ENCODE results near the gene BNIP5.

Gene BNIP5

DNA sequence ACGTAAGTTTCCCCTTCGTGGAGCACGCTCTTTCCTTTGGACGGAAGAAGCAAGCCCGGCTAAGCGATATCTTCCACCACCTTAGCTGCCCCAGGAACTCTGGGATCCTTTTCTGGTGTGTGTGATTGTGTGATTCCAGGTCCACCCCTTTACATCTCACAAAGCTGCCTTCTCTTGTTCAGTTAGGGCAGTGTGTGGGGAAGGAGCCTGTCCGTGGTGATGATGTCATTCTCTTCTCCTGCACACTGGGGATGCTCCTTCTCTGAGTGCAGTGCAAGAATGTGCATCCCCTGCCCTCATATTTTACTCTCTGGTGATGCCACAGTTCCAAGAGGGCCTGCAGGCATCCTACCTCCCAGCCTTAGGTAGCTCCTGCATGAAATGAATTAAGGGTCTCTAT lies 30.3 kb downstream of the BNIP5 start:
- FAIRE-seq = no peak
- no peak for DNase-seq (ENCODE audit: extremely low spot score, insufficient read length, low read depth)

DNA sequence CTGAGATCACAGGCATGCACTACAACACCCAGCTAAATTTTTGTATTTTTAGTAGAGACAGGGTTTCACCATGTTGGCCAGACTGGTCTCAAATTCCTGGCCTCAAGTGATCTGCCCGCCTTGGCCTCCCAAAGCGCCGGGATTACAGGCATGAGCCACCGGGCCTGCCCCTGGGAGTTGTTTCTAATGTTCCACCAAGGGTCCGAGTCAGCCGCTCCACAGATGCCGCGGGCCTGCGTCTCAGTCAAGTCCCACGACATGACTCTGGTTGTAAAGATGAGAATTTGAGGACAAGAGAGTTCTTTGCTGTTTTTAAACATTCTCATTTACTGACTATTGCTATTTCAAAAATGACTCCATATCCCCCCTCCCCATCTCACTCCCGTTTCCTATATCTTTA lies 30.8 kb downstream of the BNIP5 start:
- FAIRE-seq (no peak), DNase-seq (ENCODE audit: extremely low spot score, insufficient read length, low read depth) (no peak)

DNA sequence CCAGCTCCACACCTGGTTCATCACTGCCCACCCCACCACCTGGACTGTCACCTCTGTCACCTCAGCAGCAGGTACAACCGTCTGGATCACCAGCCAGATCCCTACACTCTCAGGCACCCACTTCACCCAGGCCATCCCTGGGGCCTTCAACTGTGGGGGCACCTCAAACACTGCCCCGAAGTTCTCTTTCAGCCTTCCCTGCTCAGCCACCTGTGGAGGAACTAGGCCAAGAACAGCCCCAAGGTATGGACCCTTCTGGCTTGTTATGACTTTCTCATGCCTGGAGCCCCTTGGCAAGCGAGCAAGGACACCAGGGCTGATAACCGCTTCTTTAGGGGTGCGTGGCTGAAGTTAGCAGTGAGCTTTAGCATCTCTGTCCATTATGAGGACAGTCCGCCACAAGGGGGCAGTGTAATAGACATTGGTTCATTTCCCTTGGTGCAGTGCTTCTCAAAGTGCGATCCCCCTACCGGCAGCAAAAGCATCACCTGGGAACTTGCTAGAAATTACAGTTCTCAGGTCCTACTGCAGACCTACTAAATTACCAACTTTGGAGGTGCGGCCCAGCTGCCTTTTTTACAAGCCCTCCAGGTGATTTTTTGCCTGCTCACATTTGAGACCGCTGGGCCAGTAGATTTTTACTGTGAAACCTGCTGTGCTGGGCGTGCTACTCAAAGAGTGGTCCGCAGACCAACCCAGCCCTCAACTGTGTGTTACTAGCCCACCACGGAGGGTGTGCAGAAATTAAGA lies 34.3 kb downstream of the BNIP5 start:
- FAIRE-seq = peak; percentile 95
- DNase-seq (ENCODE audit: extremely low spot score, insufficient read length, low read depth) = peak; percentile 73

DNA sequence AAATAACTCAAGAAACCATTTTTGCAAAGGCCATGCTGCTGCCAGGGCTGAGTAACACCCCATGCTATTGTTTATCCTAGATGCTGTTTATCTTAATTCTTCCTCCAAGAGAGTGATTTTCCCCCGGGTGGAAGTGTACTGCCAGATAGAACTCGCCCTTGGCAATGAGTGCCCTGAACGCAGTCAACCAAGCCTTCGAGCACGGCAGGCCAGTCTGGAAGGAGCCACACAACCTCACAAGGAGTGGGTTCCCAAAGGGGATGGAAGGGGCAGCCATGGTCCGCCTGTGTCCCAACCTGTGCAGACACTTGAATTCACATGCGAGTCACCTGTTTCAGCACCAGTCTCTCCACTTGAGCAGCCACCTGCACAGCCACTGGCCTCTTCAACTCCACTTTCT lies 34.9 kb downstream of the BNIP5 start:
- DNase-seq (ENCODE audit: extremely low spot score, insufficient read length, low read depth) (no peak), FAIRE-seq (no peak)

DNA sequence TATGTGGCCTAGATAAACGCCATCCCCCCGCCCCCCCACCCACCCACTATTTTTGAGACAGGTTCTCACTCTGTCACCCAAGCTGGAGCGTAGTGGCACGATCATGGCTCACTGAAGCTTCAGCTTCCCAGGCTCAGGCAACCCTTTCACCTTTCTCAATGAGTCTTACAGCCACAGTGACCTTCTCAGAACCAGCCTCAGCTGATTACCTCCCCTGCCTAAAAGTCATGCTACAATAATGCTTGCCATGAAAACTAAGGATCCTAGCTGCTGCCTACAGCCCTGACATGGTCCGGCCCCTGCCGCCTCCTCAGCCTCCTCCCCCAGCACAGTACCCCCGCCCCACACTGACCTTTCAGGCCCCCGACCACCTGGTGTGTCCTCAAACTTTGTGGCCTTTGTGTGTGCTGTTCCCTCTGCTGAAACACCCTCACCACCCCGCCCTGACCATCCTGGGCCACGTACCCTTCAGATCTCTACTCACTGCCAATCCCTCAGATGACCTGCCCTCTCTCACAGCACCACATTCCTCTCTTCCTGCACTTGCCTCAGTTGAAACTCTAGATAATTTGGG lies 35.5 kb downstream of the BNIP5 start:
- no peak for DNase-seq (ENCODE audit: extremely low spot score, insufficient read length, low read depth)
- no peak for FAIRE-seq

DNA sequence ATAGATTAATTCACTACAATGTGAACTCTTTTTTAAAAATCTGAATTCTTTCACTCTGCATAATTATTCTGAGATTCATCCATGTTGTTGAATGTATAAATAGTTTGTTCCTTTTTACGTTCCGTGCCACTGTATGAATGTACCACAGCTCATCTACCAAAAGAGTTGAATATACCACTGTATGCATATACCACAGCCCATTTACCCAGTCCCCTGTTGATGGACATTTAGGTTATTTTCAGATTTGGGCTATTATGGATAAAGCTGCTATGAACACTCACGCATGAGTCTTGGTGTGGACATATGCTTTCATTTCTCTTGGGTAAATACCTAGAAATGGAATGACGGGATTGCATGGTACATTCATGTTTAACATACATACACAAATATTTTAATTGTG lies 38.7 kb downstream of the BNIP5 start:
- no peak for FAIRE-seq

DNA sequence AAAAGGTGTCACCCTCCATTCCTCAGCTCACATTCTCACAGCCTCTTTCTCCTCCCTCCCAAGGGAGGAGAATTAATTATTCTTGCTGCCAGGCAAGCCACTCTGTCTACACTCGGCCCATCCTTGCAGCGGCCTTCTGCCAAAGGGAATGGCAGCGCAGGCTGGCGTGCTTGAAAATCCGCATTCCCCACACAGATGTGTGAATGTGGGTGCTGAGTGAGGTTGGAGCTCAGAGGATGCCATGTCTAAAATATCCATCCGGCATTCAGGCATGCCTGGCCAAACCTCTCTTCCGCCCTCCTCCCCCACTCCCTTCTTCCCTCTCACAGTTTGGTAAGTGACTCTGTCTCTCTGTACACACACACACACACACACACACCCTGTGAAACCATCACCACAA lies 39.2 kb downstream of the BNIP5 start:
- no peak for DNase-seq (ENCODE audit: extremely low spot score, insufficient read length, low read depth)
- no peak for FAIRE-seq

More for the DNA sequence above, 38.7 kb downstream of the BNIP5 start:
- no peak for DNase-seq (ENCODE audit: extremely low spot score, insufficient read length, low read depth)

DNA sequence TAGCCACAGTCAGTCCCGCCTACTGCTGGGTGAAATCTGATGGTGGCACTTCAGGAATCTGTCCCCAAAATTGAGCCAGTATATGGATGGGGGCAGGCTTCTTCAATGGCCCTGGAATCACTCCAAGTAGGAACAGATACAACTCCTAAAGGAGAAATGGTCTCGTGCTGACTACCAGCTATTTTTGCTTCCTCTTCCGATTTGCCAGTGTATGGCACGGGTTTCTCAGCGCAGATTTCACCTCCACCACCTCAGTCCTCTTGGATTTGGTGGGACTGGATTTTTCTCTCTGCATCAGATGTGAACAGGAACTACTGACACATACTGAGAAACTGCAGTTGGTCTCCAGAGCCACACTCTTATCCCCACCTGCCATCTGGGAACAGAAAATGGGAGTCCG lies 39.6 kb downstream of the BNIP5 start:
- DNase-seq (ENCODE audit: extremely low spot score, insufficient read length, low read depth) (no peak), FAIRE-seq (no peak)

DNA sequence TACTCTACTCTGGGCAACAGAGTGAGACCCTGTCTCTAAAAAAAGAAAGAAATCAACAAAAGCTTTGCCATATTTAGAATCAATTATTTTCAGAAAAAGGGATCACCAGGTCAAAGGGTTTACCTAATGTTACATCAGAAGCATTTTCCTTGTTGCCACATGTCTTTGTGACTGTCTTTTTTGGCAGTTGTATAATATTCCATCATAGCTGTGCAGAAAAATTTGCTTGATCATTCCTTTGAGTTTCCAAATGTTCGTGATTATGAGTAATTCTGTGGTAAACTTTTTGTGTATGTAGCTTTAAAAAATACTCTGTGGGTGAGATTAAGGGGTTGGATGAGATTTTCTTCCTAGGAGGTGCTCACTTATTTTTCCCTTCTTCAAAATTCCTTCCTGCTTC lies 40.4 kb downstream of the BNIP5 start:
- FAIRE-seq (no peak), DNase-seq (ENCODE audit: extremely low spot score, insufficient read length, low read depth) (no peak)

DNA sequence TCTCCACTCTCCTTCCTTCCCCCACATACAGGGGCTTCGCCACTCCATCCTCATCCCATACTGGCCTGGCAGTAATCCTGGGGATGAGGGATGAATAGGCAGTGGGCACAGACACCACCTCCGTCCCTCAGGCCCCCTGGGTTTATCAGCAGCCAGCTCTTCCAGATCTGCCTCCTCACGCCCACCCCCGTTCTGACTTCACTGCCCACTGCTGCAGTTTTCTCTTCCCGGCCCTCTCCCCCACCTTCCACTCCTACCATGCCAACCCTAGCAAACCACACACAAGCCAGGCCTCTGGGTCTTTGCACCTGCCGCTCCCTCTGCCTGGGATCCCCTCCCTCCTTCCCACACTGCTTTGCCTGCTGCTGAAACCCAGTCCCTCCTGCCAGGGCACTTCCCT lies 44.5 kb downstream of the BNIP5 start:
- DNase-seq (ENCODE audit: extremely low spot score, insufficient read length, low read depth) (no peak), FAIRE-seq (no peak)

DNA sequence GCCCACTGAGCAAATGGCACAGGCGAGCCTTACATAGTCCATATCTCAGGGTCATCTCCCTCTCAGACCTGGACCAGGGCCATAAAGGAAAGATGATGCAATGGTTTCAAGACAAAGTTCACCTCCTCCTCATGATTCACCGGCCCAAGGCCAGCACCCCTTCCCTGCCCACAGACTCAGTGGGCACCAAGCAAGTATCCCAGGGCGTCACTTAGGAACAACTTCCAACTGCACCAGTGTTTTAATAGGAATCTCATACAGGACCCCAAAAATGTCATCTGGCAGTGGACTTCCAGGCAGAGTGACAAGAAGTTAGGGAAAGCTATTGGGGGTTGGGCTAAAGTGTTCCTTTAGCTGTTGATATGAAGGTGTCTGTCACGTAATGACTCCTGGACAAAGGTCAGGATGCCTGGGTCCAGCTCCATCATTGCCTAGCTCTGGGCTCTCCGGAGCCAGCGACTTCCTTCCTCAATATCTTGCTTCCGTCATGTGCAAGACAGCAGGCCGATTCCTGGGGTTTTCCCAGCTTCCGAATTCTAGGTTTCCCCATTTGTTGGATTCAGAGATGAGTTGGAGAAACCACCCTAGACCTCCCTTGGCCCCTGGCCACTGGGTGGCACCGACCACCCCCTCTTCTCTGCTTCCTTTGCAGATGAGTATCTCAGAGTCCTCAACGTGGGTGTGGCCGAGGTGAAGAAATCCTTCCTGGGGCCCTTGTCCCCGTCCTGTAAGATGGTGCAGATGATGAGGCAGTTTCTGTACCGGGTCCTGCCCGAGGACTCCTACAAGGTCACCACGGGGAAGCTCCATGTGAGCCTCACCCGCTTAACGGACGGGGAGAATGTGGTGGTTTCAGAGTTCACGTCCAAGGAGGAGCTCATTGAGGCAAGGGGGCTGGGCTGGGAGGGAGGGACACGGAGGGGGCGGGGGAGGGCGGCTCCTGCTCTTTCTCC lies 45.7 kb downstream of the BNIP5 start:
- no peak for FAIRE-seq

DNA sequence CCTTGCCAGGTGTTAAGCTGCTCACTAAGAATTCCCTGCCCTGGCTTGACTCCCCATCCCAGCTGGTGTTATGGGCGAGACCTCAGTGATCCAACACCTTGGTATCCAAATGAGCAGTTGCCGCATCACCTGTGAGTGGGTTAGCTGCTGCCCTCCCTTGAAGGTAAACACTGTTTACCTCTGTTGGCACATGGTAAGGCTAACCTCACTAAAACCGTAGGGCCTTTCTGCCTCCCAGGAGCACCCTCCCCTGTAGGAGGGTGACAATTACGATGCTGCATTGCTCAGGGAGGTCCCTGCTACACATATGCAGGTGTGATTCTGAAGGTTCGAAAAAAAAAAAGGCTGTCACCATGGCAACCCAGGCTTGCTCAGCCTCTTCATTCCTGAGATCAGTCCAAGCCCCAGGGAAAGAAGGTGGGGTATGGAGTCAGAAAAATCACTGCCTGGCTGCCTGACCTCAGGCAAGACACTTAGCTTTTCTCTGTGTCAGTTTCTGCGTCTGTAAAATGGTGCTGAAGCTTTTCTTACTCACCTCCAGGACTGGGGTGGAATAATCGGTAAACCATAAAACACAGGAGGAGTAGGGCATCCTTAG lies 47.3 kb downstream of the BNIP5 start:
- FAIRE-seq (no peak), DNase-seq (ENCODE audit: extremely low spot score, insufficient read length, low read depth) (no peak)

More for the DNA sequence above, 45.7 kb downstream of the BNIP5 start:
- no peak for DNase-seq (ENCODE audit: extremely low spot score, insufficient read length, low read depth)

DNA sequence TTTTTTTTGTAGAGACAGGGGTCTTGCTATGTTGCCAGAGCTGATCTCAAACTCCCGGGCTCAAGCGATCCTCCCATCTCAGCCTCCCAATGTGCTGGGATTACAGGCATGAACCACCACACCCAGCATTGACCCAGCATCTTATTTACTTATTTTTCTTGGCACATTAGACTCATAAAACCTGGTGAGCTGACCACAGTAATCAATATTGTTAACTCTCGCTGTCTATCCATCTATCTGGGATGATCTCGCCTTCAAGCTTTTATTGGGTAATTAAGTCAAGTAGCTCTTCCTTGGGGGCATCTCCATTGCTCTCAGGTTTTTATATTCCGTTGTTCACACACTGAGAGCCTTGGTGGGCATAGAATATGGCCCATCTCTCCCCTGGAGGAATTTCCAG lies 49.8 kb downstream of the BNIP5 start:
- DNase-seq (ENCODE audit: extremely low spot score, insufficient read length, low read depth) (no peak), FAIRE-seq (no peak)

DNA sequence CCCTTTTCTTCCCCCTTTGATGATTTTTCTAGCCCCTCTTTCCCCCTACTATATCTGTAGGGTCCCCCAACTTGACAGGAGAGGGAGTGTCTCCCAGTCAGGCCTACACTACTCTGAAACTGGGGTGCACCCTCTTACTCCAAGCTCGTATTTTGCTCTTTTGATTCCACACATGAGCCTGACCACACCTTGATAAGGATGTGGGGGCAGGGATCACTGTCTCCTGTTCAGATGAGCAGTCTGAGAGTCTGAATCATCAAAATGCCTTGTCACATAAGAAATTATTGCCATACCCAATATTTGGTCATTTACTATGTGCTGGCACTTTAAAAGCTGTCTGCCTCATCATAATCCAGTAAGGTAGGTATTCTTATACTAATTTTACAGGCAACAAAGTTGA lies 50.9 kb downstream of the BNIP5 start:
- no peak for DNase-seq (ENCODE audit: extremely low spot score, insufficient read length, low read depth)
- FAIRE-seq = no peak

DNA sequence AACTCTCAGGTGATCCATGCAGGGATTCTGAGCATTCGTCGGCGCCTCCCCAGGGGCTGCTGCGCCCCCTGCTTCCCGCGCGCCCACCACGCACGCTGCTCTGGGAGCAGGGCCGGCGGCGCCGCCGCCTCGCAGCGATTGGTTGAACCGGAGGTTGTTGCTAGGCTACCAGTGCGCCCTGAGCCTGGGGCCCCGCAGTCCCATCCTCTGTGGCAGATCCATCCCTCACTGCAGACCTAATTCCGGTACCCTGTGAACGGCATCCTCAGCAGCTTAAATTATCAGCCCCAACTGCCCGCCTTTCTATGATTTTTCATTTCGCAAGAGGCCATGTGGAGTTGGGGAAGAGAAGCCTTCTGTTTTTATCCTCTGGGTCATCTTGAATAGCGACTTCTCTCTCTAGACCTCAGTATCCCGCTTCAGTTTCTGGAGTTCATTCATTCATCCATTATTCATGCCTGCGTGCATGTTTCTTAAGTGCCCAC lies 51.5 kb downstream of the BNIP5 start:
- FAIRE-seq (no peak), DNase-seq (ENCODE audit: extremely low spot score, insufficient read length, low read depth) (no peak)

DNA sequence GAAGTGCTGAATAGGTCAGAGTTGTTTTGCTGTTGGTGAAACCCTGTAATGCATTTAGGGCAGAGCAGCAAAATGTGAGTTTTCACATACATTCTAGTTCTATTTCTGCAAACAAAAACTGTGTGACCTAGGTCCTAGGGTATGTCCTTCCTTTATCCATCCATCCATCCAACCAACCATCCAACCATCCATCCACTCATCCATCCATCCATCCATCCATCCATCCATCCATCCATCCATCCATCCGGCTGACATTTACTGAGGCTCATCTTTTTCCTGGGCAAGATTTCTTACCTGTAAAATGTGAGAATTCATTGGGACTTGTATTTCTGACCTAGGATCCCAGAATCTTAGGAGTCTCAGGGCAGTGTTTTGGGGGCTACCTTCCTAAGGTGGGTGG lies 52.3 kb downstream of the BNIP5 start:
- DNase-seq (ENCODE audit: extremely low spot score, insufficient read length, low read depth) (no peak), FAIRE-seq (no peak)

DNA sequence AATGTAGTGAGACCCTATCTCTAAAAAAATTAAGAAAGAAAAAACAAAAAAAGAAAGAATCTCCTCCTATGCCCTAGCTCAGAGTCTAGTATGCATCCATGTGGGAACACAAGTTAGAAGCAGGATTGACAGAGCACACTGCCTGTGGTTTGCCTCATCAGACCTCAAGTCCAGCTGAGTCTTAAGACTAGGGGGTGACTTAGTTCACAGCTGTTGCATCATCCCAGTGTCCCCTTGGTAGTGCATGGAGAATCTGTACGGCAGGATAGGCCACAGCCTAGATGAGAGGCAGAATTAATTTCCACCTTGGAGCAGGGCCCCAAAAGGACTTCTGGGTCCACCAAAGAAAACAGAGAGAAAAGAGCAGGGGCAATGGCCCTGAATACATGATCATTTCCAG lies 53.1 kb downstream of the BNIP5 start:
- DNase-seq (ENCODE audit: extremely low spot score, insufficient read length, low read depth) (no peak), FAIRE-seq (no peak)

DNA sequence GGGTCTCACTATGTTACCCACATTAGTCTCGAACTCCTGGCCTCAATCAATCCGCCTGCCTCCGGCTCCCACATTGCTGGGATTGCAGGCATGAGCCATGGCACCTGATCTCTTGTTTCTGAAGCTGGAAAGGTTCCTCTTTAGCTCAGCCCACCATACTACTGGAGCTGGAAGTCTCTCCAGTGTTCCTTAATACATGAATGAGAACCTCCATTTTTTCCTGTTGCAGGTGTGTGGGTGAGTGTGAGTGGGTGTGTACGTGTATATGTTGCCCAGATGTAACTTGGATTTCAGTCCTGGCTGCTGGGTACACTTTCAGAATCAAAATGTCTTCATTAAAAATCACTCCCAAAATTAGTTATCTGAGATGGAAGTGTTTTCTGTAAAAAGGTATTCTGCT lies 55.7 kb downstream of the BNIP5 start:
- no peak for FAIRE-seq
- DNase-seq (ENCODE audit: extremely low spot score, insufficient read length, low read depth) = no peak

DNA sequence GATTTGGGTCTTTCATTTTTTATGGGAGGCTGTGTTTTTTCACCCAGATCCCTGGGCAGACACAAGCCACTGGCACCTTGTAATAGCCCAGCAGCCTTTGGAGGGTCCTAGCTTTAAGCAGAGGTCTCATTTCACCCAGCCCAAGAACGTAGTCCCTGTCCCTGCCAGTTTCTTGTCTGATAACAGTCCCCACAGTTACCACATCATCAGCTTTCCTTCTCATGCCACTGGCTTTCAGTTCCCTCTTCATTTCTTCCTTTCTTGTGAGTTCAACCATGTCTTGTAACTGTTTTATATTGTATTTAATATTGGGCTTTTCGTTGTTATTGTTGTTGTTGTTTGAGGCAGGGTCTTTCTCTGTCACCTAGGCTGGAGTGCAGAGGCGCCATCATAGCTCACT lies 56.2 kb downstream of the BNIP5 start:
- DNase-seq (ENCODE audit: extremely low spot score, insufficient read length, low read depth) = no peak
- no peak for FAIRE-seq

DNA sequence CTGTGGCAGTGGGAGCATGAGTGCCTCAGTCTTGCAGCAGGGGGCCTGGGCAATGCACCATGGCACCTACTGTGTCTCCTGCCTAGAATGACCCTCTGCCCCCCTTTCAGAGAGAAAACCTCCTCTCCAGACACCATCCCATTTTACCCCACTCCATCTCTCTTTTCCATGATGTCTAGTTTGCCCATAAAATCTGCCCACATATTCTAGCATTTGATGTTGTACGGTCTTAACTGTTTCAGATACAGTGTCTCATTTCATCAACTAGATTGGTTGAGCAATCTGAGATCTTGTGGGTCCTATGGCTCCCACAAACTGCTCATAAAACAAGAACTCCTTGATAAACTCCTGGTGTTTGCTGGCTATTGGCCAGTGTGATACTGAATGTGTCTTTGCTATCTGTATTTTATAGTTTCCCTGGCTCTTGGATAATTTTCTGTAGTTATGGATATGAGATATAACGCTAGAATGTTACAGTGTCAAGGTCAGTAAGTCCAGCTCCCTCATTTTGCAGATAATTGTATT lies 58.7 kb downstream of the BNIP5 start:
- FAIRE-seq (no peak), DNase-seq (ENCODE audit: extremely low spot score, insufficient read length, low read depth) (no peak)
